GM12878 (cell line): ENCODE measurements around the gene RCL1. TPM values are rescaled to one million over a fixed set of nuclear protein-coding genes. Genes with fewer than 3 reads are reported as not detected.

Experiments
- ATAC-seq: fragments of 200-7000 bp; cut with Tn5 transposase; 3 replicates; pipeline ENCODE4 v1.9.1; 2020; ENCODE audit warnings: mild to moderate bottlenecking, moderate library complexity
- BruUV-seq: library from RNA; stranded (reverse); fragments of 400-500 nt; replicated peaks from 2 replicates; lab custom pipeline; 2021; lab: Mats Ljungman, UMichigan
- CTCF ChIA-PET: fragments of 300-600 bp; sonication (Branson Sonifier 250); formaldehyde crosslinking; extraction: SDS; loops from one replicate; lab custom pipeline; 2021; ENCODE audit warnings: inconsistent platforms; lab: Yijun Ruan, JAX
- POLR2A ChIA-PET: fragments of 350-600 bp; formaldehyde crosslinking; extraction: SDS; loops from one replicate; lab custom pipeline; 2021; ENCODE audit warnings: inconsistent platforms; lab: Charles Lee
- RAD21 ChIA-PET: fragments of 300-600 bp; sonication (Branson Sonifier 250); formaldehyde crosslinking; loops from one replicate; lab custom pipeline; 2023; ENCODE audit warnings: antibody characterized with exemption; ENCODE audit not compliant: unreplicated experiment; lab: Charles Lee
- SMC1A ChIA-PET: fragments of 300-600 bp; sonication (Branson Sonifier 250); formaldehyde crosslinking; loops from one replicate; lab custom pipeline; 2023; ENCODE audit not compliant: unreplicated experiment, uncharacterized antibody; lab: Charles Lee
- DNase-seq: peaks from one replicate; pipeline ENCODE4 v3.0.0-alpha.2; 2011; ENCODE audit warnings: low read depth, low spot score
- FAIRE-seq: peaks from 3 replicates; lab custom pipeline; 2011; peaks lifted over from hg19 to GRCh38; lab: Jason Lieb, UNC
- H2AFZ ChIP-seq: 2 replicates; pipeline ENCODE4 v1.6.0; 2011; ENCODE audit warnings: low read depth, low read length, control low read depth; ENCODE audit not compliant: control insufficient read depth
- H3K27ac ChIP-seq: 2 replicates; pipeline ENCODE4 v1.5.1; 2011; ENCODE audit warnings: control low read depth; ENCODE audit not compliant: control insufficient read depth, insufficient read depth
- H3K27me3 ChIP-seq, 2 experiments: replicated peaks in 1 of 2; 2 replicates each; pipeline versions ENCODE4 v1.6.0 to v1.6.1; 2011; ENCODE audit warnings: low read length in 1 of 2; ENCODE audit not compliant: control insufficient read depth in 2 of 2, insufficient read depth in 2 of 2
- H3K36me3 ChIP-seq, 2 experiments: 2 replicates each; pipeline ENCODE4 v1.5.1; 2011; ENCODE audit warnings: low read length in 1 of 2; ENCODE audit not compliant: control insufficient read depth in 2 of 2, insufficient read depth in 2 of 2
- H3K4me1 ChIP-seq: 2 replicates; pipeline ENCODE4 v1.6.1; 2011; ENCODE audit warnings: mild to moderate bottlenecking, low read length, moderate library complexity, mixed read lengths; ENCODE audit not compliant: control insufficient read depth, insufficient read depth
- H3K4me2 ChIP-seq: 2 replicates; pipeline ENCODE4 v1.6.0; 2011; ENCODE audit warnings: control low read depth; ENCODE audit not compliant: control insufficient read depth, insufficient read depth
- H3K4me3 ChIP-seq: fragments of 200-600 bp; sonication (generic); 2 replicates; pipeline ENCODE4 v1.5.1; 2016
- H3K79me2 ChIP-seq: 2 replicates; pipeline ENCODE4 v1.6.0; 2011; ENCODE audit warnings: low read length; ENCODE audit not compliant: control insufficient read depth, insufficient read depth
- H3K9ac ChIP-seq: 2 replicates; pipeline ENCODE4 v1.8.0; 2011; ENCODE audit warnings: low read length, control low read depth, mixed read lengths; ENCODE audit not compliant: control insufficient read depth, insufficient read depth
- H3K9me3 ChIP-seq: replicated peaks from 3 replicates; pipeline ENCODE4 v1.5.1; 2011; ENCODE audit warnings: mild to moderate bottlenecking, low read length; ENCODE audit not compliant: control insufficient read depth, insufficient read depth
- H4K20me1 ChIP-seq: 2 replicates; pipeline ENCODE4 v1.6.0; 2011; ENCODE audit not compliant: control insufficient read depth, insufficient read depth
- ATF7 ChIP-seq: fragments of 450-650 bp; IDR thresholded peaks from 2 replicates; pipeline ENCODE4 v1.6.1; 2016; ENCODE audit warnings: low read depth, mild to moderate bottlenecking
- BCL11A ChIP-seq: IDR thresholded peaks from 2 replicates; pipeline ENCODE4 v1.6.1; 2011; ENCODE audit warnings: low read depth, low read length
- BHLHE40 ChIP-seq, 2 experiments: fragments of 450-650 bp in 1 of 2; IDR thresholded peaks; 2 replicates each; pipeline ENCODE4 v1.6.1; 2011 to 2017; ENCODE audit warnings: low read depth in 2 of 2, borderline replicate concordance in 1 of 2, improper control_type of control experiment in 1 of 2, low read length in 1 of 2, mild to moderate bottlenecking in 1 of 2
- BRCA1 ChIP-seq: IDR thresholded peaks from 2 replicates; pipeline ENCODE4 v1.6.1; 2011; ENCODE audit warnings: low read depth, low read length, improper control_type of control experiment
- CEBPB ChIP-seq, 2 experiments: fragments of 150-350 bp in 1 of 2; IDR thresholded peaks; 2 replicates each; pipeline ENCODE4 v1.6.1; 2012 to 2014; ENCODE audit warnings: low read depth in 2 of 2, low read length in 2 of 2, borderline replicate concordance in 1 of 2, inconsistent platforms in 1 of 2
- DPF2 ChIP-seq: fragments of 450-650 bp; IDR thresholded peaks from 2 replicates; pipeline ENCODE4 v1.6.1; 2017; ENCODE audit warnings: mild to moderate bottlenecking
- HDAC6 ChIP-seq: fragments of 200-600 bp; sonication (generic); IDR thresholded peaks from one replicate; pipeline ENCODE4 v1.8.0; 2017; ENCODE audit warnings: antibody characterized with exemption; ENCODE audit not compliant: unreplicated experiment
- JUNB ChIP-seq: IDR thresholded peaks from 2 replicates; pipeline ENCODE4 v1.6.1; 2016; ENCODE audit warnings: antibody characterized with exemption, mild to moderate bottlenecking
- KLF5 ChIP-seq: fragments of 450-650 bp; IDR thresholded peaks from 2 replicates; pipeline ENCODE4 v1.6.1; 2014; ENCODE audit warnings: mild to moderate bottlenecking; ENCODE audit not compliant: partially characterized antibody
- LARP7 ChIP-seq: fragments of 450-650 bp; IDR thresholded peaks from 2 replicates; pipeline ENCODE4 v1.6.1; 2017; ENCODE audit warnings: mild to moderate bottlenecking
- MEF2B ChIP-seq: fragments of 450-650 bp; IDR thresholded peaks from 2 replicates; pipeline ENCODE4 v1.6.1; 2018; ENCODE audit warnings: mild to moderate bottlenecking, moderate library complexity; ENCODE audit not compliant: partially characterized antibody, poor library complexity, severe bottlenecking
- NFIC ChIP-seq: IDR thresholded peaks from 2 replicates; pipeline ENCODE4 v1.6.1; 2012; ENCODE audit warnings: low read depth, mild to moderate bottlenecking, inconsistent platforms, low read length, moderate library complexity
- NFYB ChIP-seq: IDR thresholded peaks from 2 replicates; pipeline ENCODE4 v1.6.1; 2011; ENCODE audit warnings: low read depth, mild to moderate bottlenecking, low read length, improper control_type of control experiment, moderate library complexity; ENCODE audit not compliant: insufficient read depth
- NR2F1 ChIP-seq: fragments of 450-650 bp; conservative IDR thresholded peaks from 2 replicates; pipeline ENCODE4 v1.6.1; 2017; ENCODE audit warnings: mild to moderate bottlenecking
- RAD51 ChIP-seq: fragments of 450-650 bp; IDR thresholded peaks from 2 replicates; pipeline ENCODE4 v1.6.1; 2016; ENCODE audit warnings: moderate library complexity, mild to moderate bottlenecking, inconsistent platforms
- RBBP5 ChIP-seq: fragments of 200-600 bp; sonication (generic); conservative IDR thresholded peaks from 2 replicates; pipeline ENCODE4 v1.6.1; 2016
- SIN3A ChIP-seq: IDR thresholded peaks from 2 replicates; pipeline ENCODE4 v1.6.1; 2012; ENCODE audit warnings: low read depth, low read length, improper control_type of control experiment
- SMAD5 ChIP-seq: IDR thresholded peaks from 2 replicates; pipeline ENCODE4 v1.6.1; 2016; ENCODE audit warnings: antibody characterized with exemption, low read depth
- SREBF1 ChIP-seq: IDR thresholded peaks from 2 replicates; pipeline ENCODE4 v1.6.1; 2012; ENCODE audit warnings: mild to moderate bottlenecking, low read length
- STAT1 ChIP-seq: fragments of 450-650 bp; conservative IDR thresholded peaks from 2 replicates; pipeline ENCODE4 v1.6.1; 2014; ENCODE audit warnings: antibody characterized with exemption, mild to moderate bottlenecking
- TAF1 ChIP-seq: IDR thresholded peaks from 2 replicates; pipeline ENCODE4 v1.6.1; 2011; ENCODE audit warnings: mild to moderate bottlenecking, low read depth, low read length, borderline replicate concordance
- TCF7 ChIP-seq: IDR thresholded peaks from 2 replicates; pipeline ENCODE4 v1.6.1; 2014; ENCODE audit warnings: antibody characterized with exemption, borderline replicate concordance
- WGBS: methylation state at CpG from one replicate; pipeline ENCODE4 v1.1.6; 2016; ENCODE audit warnings: low lambda C conversion rate; ENCODE audit not compliant: insufficient replicate concordance, insufficient coverage; ENCODE audit errors: missing lambda C conversion rate; 5-methylcytosine and 5-hydroxymethylcytosine counted together
- in situ Hi-C: fragments of 300-500 bp; cut with MboI; formaldehyde crosslinking; loops from 9 replicates; pipeline ENCODE4 v1.14.3; 2018; ENCODE audit warnings: mixed read lengths
- intact Hi-C: fragments of 100-400 bp; cut with micrococcal nuclease; formaldehyde crosslinking; loops from one replicate; pipeline ENCODE4 v1.14.2; 2022; ENCODE audit not compliant: unreplicated experiment
- polyA plus RNA-seq, 11 experiments: library from polyadenylated mRNA; depleted of rRNA in 4 of 11; unstranded in 6 of 11; stranded (reverse) in 5 of 11; fragments of >200 nt; fragmentation: Nextera tagmentation in 4 of 11; fragmentation: Illumina TruSeq in 1 of 11; extraction: Ambion mirVana in 4 of 11; extraction: Trizol in 1 of 11; gene quantifications; 1 replicate in 1 of 11; 2 replicates in 10 of 11; pipeline versions ENCODE4 v1.2.1 to v1.2.3, GENCODE V29; 2011 to 2016; ENCODE audit warnings: inconsistent platforms in 2 of 11, missing spikeins in 2 of 11, low read depth in 1 of 11
- total RNA-seq, 4 experiments: library from RNA; depleted of rRNA in 3 of 4; stranded (reverse); fragments of >200 nt in 3 of 4; fragmentation: Illumina TruSeq in 1 of 4; extraction: Trizol in 1 of 4; gene quantifications; 2 replicates each; pipeline versions ENCODE4 v1.2.1 to v1.2.3, GENCODE V29; 2013 to 2021
- TF ChIP-seq, protein P1 (sequence below): IDR thresholded peaks from 2 replicates; pipeline ENCODE4 v1.6.1; 2012; ENCODE audit warnings: low read depth, low read length, improper control_type of control experiment
- TF ChIP-seq, protein P2 (sequence below): IDR thresholded peaks from 2 replicates; pipeline ENCODE4 v1.6.1; 2011; ENCODE audit warnings: low read depth, low read length, improper control_type of control experiment, borderline replicate concordance

Gene RCL1
- total and polyA plus RNA-seq, 10 of the 15 experiments (the other 5 are each of a cell fraction or from before 2014, with no cell fraction given), result 21.1 to 46.8 (median 30.5) TPM

DNA sequence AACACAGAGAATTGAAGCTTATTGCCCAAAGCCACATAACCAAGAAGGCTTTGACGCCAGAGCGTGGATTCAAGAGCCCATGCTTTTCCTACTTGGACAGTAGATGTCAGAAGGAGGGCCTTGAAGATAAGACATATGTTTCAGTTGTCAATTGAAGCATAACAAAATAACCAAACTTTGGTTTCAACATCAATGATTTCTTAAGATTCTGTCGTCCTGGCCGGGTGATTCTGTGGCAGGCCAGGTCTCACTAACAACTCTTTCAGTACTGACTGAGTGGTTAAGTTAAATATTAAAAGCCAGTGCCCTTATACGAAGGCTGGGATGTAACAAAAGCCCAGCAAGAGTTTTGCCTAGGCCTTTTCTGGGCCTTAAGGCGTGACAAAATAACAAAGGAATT is 94.0 kb downstream of the RCL1 start:
- CTCF ChIA-PET, result interaction anchor here (1.0 to 3.1 kb wide), 4 partner anchors 38 to 107 kb away, joined by 3 to 13 read pairs (median 3); no protein-coding TSS in a partner anchor
- peak; percentile 95 for FAIRE-seq
- no TSS peak for BruUV-seq
- no peak for TF ChIP-seq SIN3A
- no peak for TF ChIP-seq TAF1
- no peak for TF ChIP-seq JUNB
- TF ChIP-seq TCF7, result no peak
- no peak for TF ChIP-seq SREBF1
- peak; percentile 67 for TF ChIP-seq NR2F1
- TF ChIP-seq BHLHE40 (IDR thresholded peaks at IDR 0.05; ENCODE audit: borderline replicate concordance in 1 of 2, low read depth in 2 of 2, low read length in 1 of 2), result peak; percentile 11 to 39; a peak in 1 of 4 replicates
- 0 out of 2 replicates have a peak, but pooled peaks have one; percentile 13 for TF ChIP-seq DPF2
- TF ChIP-seq BCL11A, result no peak; the same call in 1 of the 2 replicates
- TF ChIP-seq LARP7, result no peak
- TF ChIP-seq SMAD5, result no peak
- TF ChIP-seq, protein P1, sequence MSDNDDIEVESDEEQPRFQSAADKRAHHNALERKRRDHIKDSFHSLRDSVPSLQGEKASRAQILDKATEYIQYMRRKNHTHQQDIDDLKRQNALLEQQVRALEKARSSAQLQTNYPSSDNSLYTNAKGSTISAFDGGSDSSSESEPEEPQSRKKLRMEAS, result no peak
- peak; percentile 60 for TF ChIP-seq ATF7
- TF ChIP-seq, protein P2, sequence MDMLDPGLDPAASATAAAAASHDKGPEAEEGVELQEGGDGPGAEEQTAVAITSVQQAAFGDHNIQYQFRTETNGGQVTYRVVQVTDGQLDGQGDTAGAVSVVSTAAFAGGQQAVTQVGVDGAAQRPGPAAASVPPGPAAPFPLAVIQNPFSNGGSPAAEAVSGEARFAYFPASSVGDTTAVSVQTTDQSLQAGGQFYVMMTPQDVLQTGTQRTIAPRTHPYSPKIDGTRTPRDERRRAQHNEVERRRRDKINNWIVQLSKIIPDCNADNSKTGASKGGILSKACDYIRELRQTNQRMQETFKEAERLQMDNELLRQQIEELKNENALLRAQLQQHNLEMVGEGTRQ, result no peak
- no peak for TF ChIP-seq NFIC
- no peak for TF ChIP-seq STAT1
- no peak for TF ChIP-seq BRCA1
- TF ChIP-seq MEF2B, result no peak
- TF ChIP-seq RAD51, result peak; percentile 20; the same call in 1 of the 2 replicates
- no peak for TF ChIP-seq NFYB
- TF ChIP-seq HDAC6, result no peak
- no peak for TF ChIP-seq CEBPB (IDR thresholded peaks at IDR 0.05; ENCODE audit: borderline replicate concordance in 1 of 2, low read depth in 2 of 2, low read length in 2 of 2)
- no peak for TF ChIP-seq RBBP5
- TF ChIP-seq KLF5, result no peak

More for the DNA sequence above, 94.0 kb downstream of the RCL1 start:
- DNase-seq (peak; percentile 75), ATAC-seq (peak; percentile 98)
- H3K4me1 ChIP-seq, result peaks cover 11% of the 10 kb centered on the region; the same call in 1 of the 2 replicates
- POLR2A ChIA-PET, result interaction anchor here (0.7 kb wide), 2 partner anchors 15 to 71 kb away, joined by 3 to 5 read pairs; no protein-coding TSS in a partner anchor
- RAD21 ChIA-PET, result interaction anchor here (0.6 to 1.0 kb wide), 4 partner anchors 48 to 1055 kb away, joined by 3 to 5 read pairs (median 4); partner anchors contain the start of gene JAK2
- no peaks in the 10 kb centered on the region for H3K9me3 ChIP-seq
- no peaks in the 10 kb centered on the region for H3K36me3 ChIP-seq
- SMC1A ChIA-PET, result interaction anchor here (0.7 to 2.4 kb wide), 9 partner anchors 14 to 104 kb away, joined by 3 to 9 read pairs (median 4); no protein-coding TSS in a partner anchor
- no peak overlapping the region for H3K4me3 ChIP-seq
- peak overlapping the region; percentile 10 for H3K4me2 ChIP-seq
- in situ Hi-C loops, result no loop called here
- WGBS, result 16% methylated on average over 6 of the region's 6 CpGs
- H3K27ac ChIP-seq, result no peak overlapping the region
- no peaks in the 10 kb centered on the region for H3K79me2 ChIP-seq
- intact Hi-C loops, result loop anchor here (5.0 kb wide), 2 partner anchors 101 to 711 kb away; partner anchors contain the start of gene JAK2
- no peaks in the 10 kb centered on the region for H4K20me1 ChIP-seq
- H3K9ac ChIP-seq, result no peak overlapping the region
- no peaks in the 10 kb centered on the region for H3K27me3 ChIP-seq
- H2AFZ ChIP-seq, result no peak overlapping the region
